SK-N-SH (cell line): ENCODE results near the gene COX18. TPM values are rescaled to one million over a fixed set of nuclear protein-coding genes. Genes with fewer than 3 reads are reported as not detected.

Source experiments
- CTCF ChIA-PET: fragments of 300-600, 350-600 bp; formaldehyde crosslinking; extraction: SDS; loops from one replicate; lab custom pipeline; 2021; lab: Yijun Ruan, JAX
- POLR2A ChIA-PET: fragments of 350-600 bp; sonication (Branson Sonifier 250); formaldehyde crosslinking; extraction: SDS; loops from one replicate; lab custom pipeline; 2020; ENCODE audit warnings: antibody characterized with exemption, inconsistent platforms; lab: Yijun Ruan, JAX
- DNase-seq: peaks from one replicate; pipeline ENCODE4 v3.0.0; 2012
- H2AFZ ChIP-seq: fragments of 200-600 bp; sonication (generic); 2 replicates; pipeline ENCODE4 v1.8.1; 2016; ENCODE audit warnings: antibody characterized with exemption, mild to moderate bottlenecking, low read depth
- H3F3A ChIP-seq: fragments of 200-600 bp; sonication (generic); replicated peaks from 2 replicates; pipeline ENCODE3; 2016; ENCODE audit warnings: antibody characterized with exemption, mild to moderate bottlenecking; ENCODE audit not compliant: insufficient read depth
- H3K27ac ChIP-seq, 2 experiments: fragments of 200-500 bp in 1 of 2; fragments of 200-600 bp in 1 of 2; sonication (Bioruptor generic) in 1 of 2; sonication (generic), shearing (Covaris generic) in 1 of 2; 2 replicates each; pipeline versions ENCODE4 v1.5.1 to v1.6.1; 2014 to 2016; ENCODE audit warnings: low read depth in 2 of 2, inconsistent platforms in 1 of 2, low read length in 1 of 2, mild to moderate bottlenecking in 1 of 2, mixed read lengths in 1 of 2
- H3K27me3 ChIP-seq: fragments of 200-600 bp; sonication (generic), shearing (Covaris generic); 2 replicates; pipeline ENCODE4 v1.6.1; 2016; ENCODE audit warnings: mixed run types; ENCODE audit not compliant: insufficient read depth
- H3K36me3 ChIP-seq, 2 experiments: fragments of 200-500 bp in 1 of 2; fragments of 200-600 bp in 1 of 2; sonication (Bioruptor generic) in 1 of 2; sonication (generic) in 1 of 2; replicated peaks in 1 of 2; 2 replicates each; pipeline versions ENCODE3 to v1.5.1; 2014 to 2016; ENCODE audit warnings: low read length in 1 of 2, mild to moderate bottlenecking in 1 of 2; ENCODE audit not compliant: insufficient read depth in 2 of 2, control insufficient read depth in 1 of 2
- H3K4me1 ChIP-seq, 2 experiments: fragments of 200-500 bp in 1 of 2; fragments of 200-600 bp in 1 of 2; sonication (Bioruptor generic) in 1 of 2; sonication (generic), shearing (Covaris generic) in 1 of 2; 2 replicates each; pipeline versions ENCODE4 v1.5.1 to v1.6.1; 2014 to 2016; ENCODE audit warnings: low read depth in 1 of 2, low read length in 1 of 2, mixed run types in 1 of 2; ENCODE audit not compliant: insufficient read depth in 2 of 2, control insufficient read depth in 1 of 2
- H3K4me2 ChIP-seq: fragments of 200-600 bp; sonication (generic), shearing (Covaris generic); 2 replicates; pipeline ENCODE4 v1.6.1; 2017; ENCODE audit warnings: mixed run types
- H3K4me3 ChIP-seq, 2 experiments: fragments of 200-500 bp in 1 of 2; fragments of 200-600 bp in 1 of 2; sonication (Bioruptor generic) in 1 of 2; sonication (generic), shearing (Covaris generic) in 1 of 2; 2 replicates each; pipeline versions ENCODE4 v1.5.1 to v1.8.1; 2014 to 2016; ENCODE audit warnings: low read depth in 2 of 2, inconsistent platforms in 1 of 2, low read length in 1 of 2, mild to moderate bottlenecking in 1 of 2, mixed read lengths in 1 of 2, moderate library complexity in 1 of 2
- H3K79me2 ChIP-seq: fragments of 200-600 bp; sonication (generic); 2 replicates; pipeline ENCODE4 v1.8.1; 2017; ENCODE audit warnings: mild to moderate bottlenecking; ENCODE audit not compliant: insufficient read depth
- H3K9ac ChIP-seq: fragments of 200-600 bp; sonication (generic); 2 replicates; pipeline ENCODE4 v1.6.1; 2017; ENCODE audit warnings: mixed run types
- H3K9me2 ChIP-seq: fragments of 200-600 bp; sonication (generic); 2 replicates; pipeline ENCODE4 v1.6.1; 2017; ENCODE audit warnings: mixed run types
- H3K9me3 ChIP-seq: fragments of 200-600 bp; sonication (generic); 2 replicates; pipeline ENCODE4 v1.6.1; 2017; ENCODE audit warnings: mixed run types, mild to moderate bottlenecking, moderate library complexity
- H4K20me1 ChIP-seq: fragments of 200-600 bp; sonication (generic); 2 replicates; pipeline ENCODE4 v1.6.1; 2017; ENCODE audit warnings: mild to moderate bottlenecking, mixed run types; ENCODE audit not compliant: insufficient read depth
- CTCF ChIP-seq: fragments of 200-600 bp; sonication (generic); IDR thresholded peaks from 2 replicates; pipeline ENCODE4 v1.6.1; 2017; ENCODE audit warnings: antibody characterized with exemption, mild to moderate bottlenecking, moderate library complexity
- EP300 ChIP-seq, 2 experiments: IDR thresholded peaks; 2 replicates each; pipeline versions ENCODE4 v1.4.0 to v1.6.1; 2012; ENCODE audit warnings: borderline replicate concordance in 1 of 2, low read depth in 1 of 2, low read length in 1 of 2
- FOSL2 ChIP-seq: IDR thresholded peaks from 2 replicates; pipeline ENCODE4 v1.4.0; 2012; ENCODE audit warnings: low read depth, mild to moderate bottlenecking, moderate library complexity, borderline replicate concordance
- FOXJ3 ChIP-seq: sonication (generic); formaldehyde crosslinking; IDR thresholded peaks from 2 replicates; pipeline ENCODE4 v1.5.1; 2020; ENCODE audit warnings: mild to moderate bottlenecking, missing genetic modification reagents
- MXI1 ChIP-seq: IDR thresholded peaks from 2 replicates; pipeline ENCODE4 v1.6.1; 2012; ENCODE audit warnings: mild to moderate bottlenecking, low read depth, low read length, improper control_type of control experiment
- NFIC ChIP-seq: IDR thresholded peaks from 2 replicates; pipeline ENCODE4 v1.4.0; 2012; ENCODE audit warnings: borderline replicate concordance
- REST ChIP-seq: IDR thresholded peaks from 2 replicates; pipeline ENCODE4 v1.6.1; 2012; ENCODE audit warnings: mild to moderate bottlenecking, low read depth, low read length, moderate library complexity
- RFX5 ChIP-seq: IDR thresholded peaks from 2 replicates; pipeline ENCODE4 v1.6.1; 2012; ENCODE audit warnings: mild to moderate bottlenecking, improper control_type of control experiment, low read length
- RXRA ChIP-seq: IDR thresholded peaks from 2 replicates; pipeline ENCODE4 v1.4.0; 2012; ENCODE audit warnings: low read depth, mild to moderate bottlenecking, borderline replicate concordance
- SIN3A ChIP-seq: IDR thresholded peaks from 2 replicates; pipeline ENCODE4 v1.6.1; 2012; ENCODE audit warnings: low read depth, mild to moderate bottlenecking, low read length, moderate library complexity, borderline replicate concordance
- USF1 ChIP-seq: IDR thresholded peaks from 2 replicates; pipeline ENCODE4 v1.4.0; 2012; ENCODE audit warnings: low read depth, borderline replicate concordance
- ZBTB33 ChIP-seq: IDR thresholded peaks from 2 replicates; pipeline ENCODE4 v1.4.0; 2012; ENCODE audit warnings: low read depth, borderline replicate concordance
- WGBS: methylation state at CpG from one replicate; pipeline ENCODE4 v1.1.6; 2017; ENCODE audit warnings: low lambda C conversion rate; 5-methylcytosine and 5-hydroxymethylcytosine counted together
- polyA plus RNA-seq, 3 experiments: library from polyadenylated mRNA; depleted of rRNA; stranded (reverse); fragments of >200 nt; gene quantifications; 2 replicates each; pipeline ENCODE4 v1.2.3, GENCODE V29; 2012

COX18 gene
- polyA plus RNA-seq, 1 of the 3 experiments (the other 2 are of a cell fraction): 7.7 TPM

- no peaks in the 10 kb centered on the region for H4K20me1 ChIP-seq
- no peaks in the 10 kb centered on the region for H3K4me1 ChIP-seq
- H3K36me3 ChIP-seq: peaks cover 76 to 78% of the 10 kb centered on the region in 2 experiments
- H3K9ac ChIP-seq: no peak overlapping the region
- no peaks in the 10 kb centered on the region for H3K27me3 ChIP-seq
- no peaks in the 10 kb centered on the region for H3K9me3 ChIP-seq
- H3K9me2 ChIP-seq: no peaks in the 10 kb centered on the region
- H2AFZ ChIP-seq: no peak overlapping the region
- peaks cover 8% of the 10 kb centered on the region for H3F3A ChIP-seq
- WGBS: 89% methylated on average over 8 of the region's 8 CpGs
- no peaks in the 10 kb centered on the region for H3K79me2 ChIP-seq
- ChIA-PET CTCF (interaction anchor here (0.6 to 1.3 kb wide), 7 partner anchors 9 to 155 kb away, joined by 3 to 4 read pairs (median 3); partner anchors contain the start of gene ANKRD17), POLR2A (no interaction called here)
- H3K4me2 ChIP-seq: no peak overlapping the region
- H3K4me3 ChIP-seq: no peak overlapping the region
- no peak for DNase-seq
- no peak overlapping the region for H3K27ac ChIP-seq
- TF ChIP-seq SIN3A: no peak
- no peak for TF ChIP-seq USF1
- TF ChIP-seq REST: no peak
- no peak for TF ChIP-seq CTCF
- TF ChIP-seq RFX5: no peak
- no peak for TF ChIP-seq FOXJ3 (CRISPR knock-in tag)
- TF ChIP-seq MXI1: no peak
- TF ChIP-seq FOSL2: no peak
Observed at GRCh38 chr4:73103799-73104503, 34.4 kb upstream of the COX18 start.

GRCh38 chr4:73099143-73099542 is 29.6 kb upstream of the COX18 start:
- CTCF ChIA-PET: interaction anchor here (0.6 kb wide), 1 partner anchor 186 kb away, joined by 4 read pairs; no protein-coding TSS in a partner anchor
- Histone ChIP-seq H3K36me3 (peaks cover 76 to 81% of the 10 kb centered on the region in 2 experiments), H3K4me2 (no peak overlapping the region), H3K27ac (no peak overlapping the region), H3K79me2 (no peaks in the 10 kb centered on the region), H3K9me3 (no peaks in the 10 kb centered on the region), H3K4me3 (no peak overlapping the region), H4K20me1 (no peaks in the 10 kb centered on the region), H3K9ac (no peak overlapping the region), H3F3A (peaks cover 24% of the 10 kb centered on the region), H2AFZ (no peak overlapping the region)
- POLR2A ChIA-PET: no interaction called here
- DNase-seq: no peak
- TF ChIP-seq ZBTB33 (no peak), RXRA (no peak), EP300 (IDR thresholded peaks at IDR 0.05; ENCODE audit: borderline replicate concordance in 1 of 2, low read depth in 1 of 2, low read length in 1 of 2) (no peak), NFIC (no peak)
- TF ChIP-seq, all 33 proteins: peak for 0
- H3K27me3 ChIP-seq: no peaks in the 10 kb centered on the region
- H3K4me1 ChIP-seq: no peaks in the 10 kb centered on the region
- 96% methylated on average over 7 of the region's 7 CpGs for WGBS
- H3K9me2 ChIP-seq: no peaks in the 10 kb centered on the region
